Prostate gland (tissue), 2 donors: ENCODE results near the gene DGKZ.

Source experiments
- CTCF ChIP-seq, 4 experiments: fragments of 200-600 bp in 2 of 4; fragments of 450-650 bp in 2 of 4; sonication (generic) in 2 of 4; IDR thresholded peaks; 1 replicate in 3 of 4; 2 replicates in 1 of 4; pipeline ENCODE4 v1.5.1; 2016 to 2019; ENCODE audit warnings: antibody characterized with exemption in 4 of 4, mild to moderate bottlenecking in 2 of 4, moderate library complexity in 2 of 4
- POLR2A ChIP-seq: fragments of 450-650 bp; IDR thresholded peaks from one replicate; pipeline ENCODE4 v1.6.1; 2016; ENCODE audit warnings: antibody characterized with exemption, mild to moderate bottlenecking

GRCh38 chr11:46367916-46368267 is 20.6 kb downstream of the DGKZ start:
- TF ChIP-seq CTCF (IDR thresholded peaks at IDR 0.05) (no peak), POLR2A (no peak)
